IPS DF 4.7 (cell line): ENCODE measurements around the gene B9D1.

Experiments
- DNase-seq: peaks from one replicate; pipeline ENCODE4 v3.0.0-alpha.2; 2013; ENCODE audit warnings: low spot score; ENCODE audit errors: extremely low read depth

The B9D1 gene

GRCh38 chr17:19338031-19338990, 24.2 kb downstream of the B9D1 start:
- no peak for DNase-seq

DNA sequence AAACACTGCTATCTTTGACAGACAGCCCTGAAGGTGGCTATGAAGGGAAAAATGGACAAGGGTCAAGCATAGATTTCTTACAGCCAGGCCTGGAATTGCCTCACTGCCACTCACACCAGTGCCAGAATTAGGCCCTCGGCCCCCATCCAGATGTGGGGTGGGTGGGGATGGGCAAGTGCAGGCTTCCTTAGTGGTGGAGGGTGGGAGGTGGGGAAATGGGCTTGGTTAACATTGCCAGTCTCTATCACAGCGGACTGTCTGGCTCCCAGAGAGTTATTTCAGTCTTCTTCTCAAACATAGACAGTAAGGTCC, 24.9 kb downstream of the B9D1 start:
- no peak for DNase-seq

DNA sequence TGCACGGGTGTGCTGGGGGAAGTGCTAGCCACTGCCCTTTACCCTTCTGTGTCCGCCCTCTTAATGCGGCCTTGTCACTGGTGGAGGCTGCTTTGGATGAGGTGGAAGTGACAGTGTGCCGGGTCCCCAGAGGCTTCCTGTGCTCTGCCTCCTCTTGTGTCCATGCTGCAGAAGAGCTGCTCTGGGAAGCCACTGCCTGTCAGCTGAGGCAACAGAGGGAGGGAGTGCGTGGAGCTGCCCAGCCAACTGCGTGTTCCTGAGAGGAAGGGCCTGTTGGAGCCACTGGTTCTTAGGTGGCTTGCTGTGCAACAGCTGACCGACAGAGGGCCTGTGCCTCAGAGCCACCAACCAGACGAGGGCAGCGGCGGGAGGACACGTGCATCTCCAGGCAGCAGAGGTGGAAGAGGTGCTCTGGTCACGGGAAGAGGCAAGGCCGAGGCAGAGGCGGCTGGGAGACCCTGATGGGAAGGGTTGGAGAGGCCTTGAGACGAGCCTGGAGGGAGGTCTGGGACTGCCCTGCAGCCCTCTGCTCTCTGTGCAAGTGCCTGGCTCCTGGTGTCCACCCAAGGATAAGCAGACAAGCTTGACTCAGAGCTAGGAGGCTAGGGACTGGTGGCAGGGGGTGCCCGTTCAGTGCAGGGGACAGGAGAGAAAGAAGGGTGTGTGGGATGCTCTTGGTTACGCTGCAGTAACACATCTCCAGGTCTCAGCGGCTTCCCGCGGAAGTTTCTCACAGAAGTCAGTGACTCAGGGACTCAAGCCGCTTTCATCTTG, 25.4 kb downstream of the B9D1 start:
- no peak for DNase-seq

- no peak for DNase-seq
Measured at GRCh38 chr17:19335951-19336631, 26.4 kb downstream of the B9D1 start.

DNA sequence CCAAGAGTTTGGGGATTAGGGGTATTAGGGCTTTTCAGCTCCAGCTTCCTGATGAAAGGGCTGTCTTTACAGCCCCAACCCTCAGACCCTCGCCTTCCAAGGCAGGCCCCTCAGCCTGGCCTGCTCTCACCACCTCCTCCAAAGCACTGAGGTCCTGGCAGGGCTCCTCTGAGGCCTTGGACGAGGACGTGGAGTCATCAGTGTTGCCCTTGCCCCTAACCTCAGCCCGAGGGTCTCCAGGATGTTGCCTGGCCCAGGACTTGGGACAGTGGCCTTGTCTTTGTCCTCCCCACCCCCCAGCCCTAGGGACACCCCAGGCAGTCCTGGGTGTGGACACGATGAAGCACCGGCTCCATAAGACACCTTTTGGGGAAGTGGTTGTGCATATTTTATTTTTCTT, 28.2 kb downstream of the B9D1 start:
- no peak for DNase-seq

DNA sequence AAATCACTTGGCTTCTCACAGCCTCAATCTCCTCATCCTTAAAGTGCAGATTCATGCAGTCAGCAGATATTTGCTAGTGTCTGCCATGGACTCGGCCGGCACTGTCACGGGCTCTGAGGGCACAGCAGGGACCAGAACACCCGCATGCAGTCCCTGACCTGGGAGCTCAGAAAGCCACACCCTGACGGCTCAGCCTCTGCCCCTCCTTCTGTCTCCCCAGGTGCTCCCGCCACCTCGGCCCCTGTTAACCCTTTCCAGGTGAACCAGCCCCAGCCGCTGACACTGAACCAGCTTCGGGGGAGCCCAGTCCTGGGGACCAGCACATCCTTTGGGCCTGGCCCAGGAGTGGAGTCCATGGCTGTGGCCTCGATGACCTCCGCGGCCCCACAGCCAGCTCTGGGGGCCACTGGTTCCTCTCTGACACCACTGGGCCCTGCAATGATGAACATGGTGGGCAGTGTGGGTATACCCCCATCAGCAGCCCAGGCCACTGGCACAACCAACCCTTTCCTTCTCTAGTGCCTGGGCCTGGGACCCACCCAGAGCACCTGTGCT, 28.7 kb downstream of the B9D1 start:
- DNase-seq: no peak

DNA sequence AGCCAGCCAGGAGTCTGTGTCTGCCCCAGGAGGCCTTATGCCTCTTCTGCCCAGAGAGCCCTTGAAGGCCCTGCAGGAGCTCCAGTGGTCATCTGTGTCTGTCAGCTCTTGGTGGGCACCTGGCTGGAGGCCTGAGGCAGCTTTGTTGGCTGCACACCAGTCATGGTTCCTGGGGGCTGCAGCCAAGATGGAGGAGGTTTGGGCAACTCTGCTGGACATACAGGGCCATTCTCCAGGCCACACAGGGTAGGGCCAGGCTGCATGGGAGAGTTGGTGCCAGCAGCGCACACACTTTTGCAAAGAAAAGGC, 29.4 kb downstream of the B9D1 start:
- no peak for DNase-seq

DNA sequence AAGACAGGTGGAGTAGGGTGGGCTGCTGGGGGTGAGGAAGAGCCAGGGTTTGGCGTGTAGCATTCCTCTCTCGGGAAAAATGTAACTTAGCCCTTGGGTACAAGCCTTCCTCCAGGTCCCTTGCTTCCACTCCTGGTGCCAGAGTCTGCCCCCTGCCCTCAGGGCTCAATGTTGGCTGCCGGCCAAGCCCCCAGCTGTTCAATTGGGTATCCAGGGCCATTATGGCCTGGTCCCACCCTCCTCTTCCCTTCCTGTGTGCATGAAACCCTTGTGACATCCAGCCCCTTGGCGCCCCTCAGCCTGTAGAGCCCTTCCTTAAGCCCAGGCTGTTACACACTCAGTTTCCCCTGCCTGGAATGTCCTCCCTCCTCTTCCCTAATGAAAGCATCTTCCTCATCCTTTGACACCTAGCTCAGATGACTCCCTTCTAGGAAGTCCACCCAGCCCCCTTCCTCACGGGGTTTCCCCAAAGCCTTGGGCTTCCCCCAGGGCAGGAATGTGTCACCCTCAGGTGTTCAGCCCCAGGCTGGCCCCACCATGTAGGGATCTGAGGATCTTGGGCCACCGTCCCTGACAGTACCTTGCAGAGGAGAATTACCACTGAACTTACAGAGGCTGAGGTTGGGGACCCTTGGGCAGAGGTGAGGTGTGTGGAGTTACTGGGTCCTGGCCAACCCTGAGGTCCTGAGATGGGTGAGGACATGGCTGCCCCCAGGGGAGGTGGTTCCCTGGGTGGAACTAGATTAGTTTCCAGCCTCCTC, 30.0 kb downstream of the B9D1 start:
- no peak for DNase-seq

DNA sequence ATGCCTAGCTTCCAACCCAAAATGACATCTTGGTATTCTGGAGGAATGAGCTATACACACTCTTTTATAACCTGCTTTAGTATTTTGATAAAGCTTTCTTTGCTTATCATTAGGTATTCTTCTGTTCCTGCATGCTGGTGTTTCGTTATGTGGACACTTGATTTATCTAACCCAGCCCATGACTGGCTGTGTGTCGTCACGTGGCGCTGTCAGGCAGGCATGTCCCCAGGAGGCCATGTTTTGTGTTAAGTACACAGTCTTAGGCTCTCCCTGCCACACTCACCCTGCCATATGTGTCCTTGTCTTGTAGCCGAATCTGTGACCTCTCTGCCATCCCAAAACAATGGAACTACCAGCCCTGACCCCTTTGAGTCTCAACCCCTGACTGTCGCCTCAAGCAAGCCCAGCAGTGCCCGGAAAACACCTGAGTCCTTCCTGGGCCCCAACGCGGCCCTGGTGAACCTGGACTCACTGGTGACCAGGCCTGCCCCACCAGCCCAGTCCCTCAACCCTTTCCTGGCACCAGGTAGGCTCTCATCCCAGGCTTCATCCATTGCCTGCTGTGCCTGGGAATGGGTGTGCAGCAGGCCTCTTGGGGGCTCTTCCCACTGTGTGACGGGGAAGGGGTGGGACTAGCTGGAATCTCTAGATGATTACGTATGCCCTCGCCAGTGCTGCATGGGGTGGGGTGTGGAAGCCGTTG, 30.8 kb downstream of the B9D1 start:
- DNase-seq: no peak

- no peak for DNase-seq
Measured at GRCh38 chr17:19331134-19331533, 31.4 kb downstream of the B9D1 start.

- no peak for DNase-seq
Measured at GRCh38 chr17:19330271-19330670, 32.3 kb downstream of the B9D1 start.

DNA sequence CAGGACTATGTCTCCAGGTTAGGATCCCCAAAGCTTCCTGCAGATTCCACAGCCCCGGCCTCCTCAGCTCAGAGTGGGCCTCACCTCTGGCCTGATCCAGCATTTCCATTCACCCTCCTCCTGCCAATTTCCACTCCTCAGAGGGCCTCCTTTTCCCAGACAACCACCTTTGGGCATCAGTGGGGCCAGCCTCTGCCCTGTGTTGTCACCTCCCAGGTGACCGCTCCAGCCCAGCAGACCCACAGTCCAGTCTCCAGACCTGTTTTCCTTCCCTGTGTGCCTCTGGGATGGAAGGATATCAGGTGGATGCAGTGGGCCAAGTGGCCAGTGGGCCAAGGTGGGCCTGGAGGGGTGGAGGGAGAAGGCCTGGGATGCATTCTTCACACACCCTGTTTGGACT, 32.7 kb downstream of the B9D1 start:
- DNase-seq: no peak

- DNase-seq: no peak
Measured at GRCh38 chr17:19329136-19329535, 33.4 kb downstream of the B9D1 start.

GRCh38 chr17:19328441-19329061, 34.0 kb downstream of the B9D1 start:
- no peak for DNase-seq

DNA sequence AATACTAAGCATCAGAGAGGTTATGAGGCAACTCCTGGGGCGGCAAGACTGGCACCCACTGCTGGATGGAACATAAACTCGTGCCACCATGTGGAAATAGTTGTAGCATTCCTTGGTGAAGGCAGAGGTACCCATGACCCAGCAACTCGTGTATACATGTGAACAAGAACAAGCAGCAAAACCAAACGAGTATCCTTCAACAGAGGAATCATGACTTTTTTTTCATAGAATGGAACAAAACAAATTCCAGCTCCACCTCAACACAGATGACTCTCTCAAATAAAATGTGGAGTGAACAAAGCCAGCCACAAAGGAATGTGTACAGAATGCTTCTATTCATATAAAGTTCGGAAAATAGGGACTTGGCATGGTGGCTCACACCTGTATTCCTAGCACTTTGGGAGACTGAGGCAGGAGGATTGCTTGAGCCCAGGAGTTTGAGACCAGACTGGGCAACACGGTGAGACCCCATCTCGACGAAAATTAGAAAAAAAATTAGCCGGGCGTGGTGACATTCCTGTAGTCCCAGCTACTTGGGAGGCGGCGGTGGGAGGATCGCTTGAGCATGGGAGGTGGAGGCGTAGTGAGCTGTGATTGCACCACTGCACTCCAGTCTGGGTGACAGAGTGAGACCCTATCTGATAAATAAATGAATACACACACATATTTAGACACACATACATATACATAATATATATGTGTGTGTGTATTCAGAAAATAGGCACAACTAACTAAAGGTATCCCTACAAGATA, 35.3 kb downstream of the B9D1 start:
- no peak for DNase-seq

DNA sequence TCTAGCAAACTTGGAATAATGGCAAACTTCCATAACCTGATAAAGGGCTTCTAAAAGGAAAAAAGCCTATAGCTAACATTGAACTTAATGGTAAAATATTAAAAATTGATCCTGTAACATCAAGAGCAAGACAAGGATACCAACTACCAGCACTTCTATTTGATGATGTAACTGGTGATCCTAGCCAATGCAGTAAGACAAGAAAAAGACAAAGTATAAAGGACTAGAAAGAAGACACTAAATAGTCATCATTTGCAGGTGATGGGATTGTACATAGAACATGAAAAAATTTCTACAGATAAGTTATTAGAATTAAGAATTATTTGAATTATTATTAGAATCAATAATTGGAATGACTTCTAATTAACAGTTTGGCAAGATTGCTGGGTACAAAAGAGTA, 37.0 kb downstream of the B9D1 start:
- DNase-seq: no peak

- DNase-seq: no peak
Measured at GRCh38 chr17:19322861-19323260, 39.7 kb downstream of the B9D1 start.

- DNase-seq: no peak
Measured at GRCh38 chr17:19322129-19322505, 40.4 kb downstream of the B9D1 start.

- DNase-seq: no peak
Measured at GRCh38 chr17:19321481-19322128, 40.9 kb downstream of the B9D1 start.
